Stimulated activated CD4-positive, alpha-beta T cell treated with anti-CD3 and anti-CD28 coated beads, Interleukin-2, amount 100 ng/mL, for 24 hours (primary cell): ENCODE results near the gene ABCA4.
"Not testable (repeated sequence)": the region's sequence is repeated elsewhere in the genome, so short reads cannot be mapped to it uniquely, and the experiment has no call there.

Source experiments
- DNase-seq, 2 donors: peaks; one replicate each; pipeline ENCODE4 v3.0.0-alpha.2; 2020

The ABCA4 gene

DNA sequence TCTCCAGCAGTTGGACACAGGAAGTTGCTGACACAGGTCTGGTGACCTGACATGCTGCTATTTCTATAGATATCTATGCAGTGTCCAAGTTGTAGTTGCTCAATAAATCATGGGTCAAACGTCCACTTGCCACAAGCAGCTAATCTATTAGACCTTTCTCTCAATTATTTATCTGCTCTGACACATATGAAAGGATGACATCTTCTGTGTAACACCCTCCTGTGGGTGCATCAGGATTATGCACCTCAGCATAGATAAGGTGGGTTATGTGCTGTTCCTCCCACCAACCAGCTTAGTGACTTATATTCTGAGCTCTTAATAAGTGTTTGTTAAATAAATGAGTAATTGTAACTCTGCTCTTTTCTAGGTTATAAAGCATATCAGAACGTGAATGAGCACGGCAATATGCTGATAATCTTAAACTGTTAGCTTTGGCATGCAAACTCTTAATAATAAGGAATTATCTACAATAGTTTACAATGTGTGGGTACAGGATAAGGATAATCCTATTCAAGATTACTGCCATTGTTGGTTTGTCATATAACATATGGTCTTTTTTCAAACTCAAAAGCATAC is 121.0 kb downstream of the ABCA4 start:
- no peak for DNase-seq

DNA sequence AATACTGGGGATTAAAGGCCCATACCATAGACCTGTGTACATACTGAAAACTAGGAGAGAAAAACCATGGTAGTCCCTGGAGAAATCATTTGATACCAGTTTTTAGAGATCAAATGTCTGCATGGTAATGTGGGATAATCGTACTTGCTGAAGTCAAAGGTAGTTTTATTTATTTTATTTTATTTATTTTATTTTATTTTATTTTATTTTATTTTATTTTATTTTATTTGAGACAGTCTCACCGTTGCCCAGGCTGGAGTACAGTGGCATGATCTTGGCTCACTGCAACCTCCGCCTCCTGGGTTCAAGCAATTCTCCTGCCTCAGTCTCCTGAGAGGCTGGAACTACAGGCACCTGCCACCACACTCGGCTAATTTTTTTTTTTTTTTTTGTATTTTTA is 122.4 kb downstream of the ABCA4 start:
- not testable (repeated sequence) for DNase-seq

DNA sequence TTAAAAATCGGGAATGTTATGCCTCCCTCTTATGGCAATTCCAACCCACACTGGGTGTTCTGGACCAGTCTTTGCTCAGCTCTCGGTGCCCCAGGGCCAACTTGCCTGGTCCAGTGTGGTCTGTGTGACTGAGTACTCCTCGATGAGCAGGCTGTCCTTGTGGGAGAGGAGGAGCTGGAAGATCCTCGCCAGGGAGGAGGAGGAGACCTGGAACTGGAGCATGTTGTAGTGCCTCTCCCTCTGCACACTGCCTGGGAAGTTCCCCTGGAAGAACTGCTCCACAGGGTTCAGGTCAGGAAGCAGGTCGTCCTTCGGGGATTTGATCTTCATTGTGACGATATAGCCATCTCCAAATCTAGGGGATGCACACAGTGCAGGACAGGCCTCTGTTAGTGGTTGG is 123.2 kb downstream of the ABCA4 start:
- DNase-seq = no peak

DNA sequence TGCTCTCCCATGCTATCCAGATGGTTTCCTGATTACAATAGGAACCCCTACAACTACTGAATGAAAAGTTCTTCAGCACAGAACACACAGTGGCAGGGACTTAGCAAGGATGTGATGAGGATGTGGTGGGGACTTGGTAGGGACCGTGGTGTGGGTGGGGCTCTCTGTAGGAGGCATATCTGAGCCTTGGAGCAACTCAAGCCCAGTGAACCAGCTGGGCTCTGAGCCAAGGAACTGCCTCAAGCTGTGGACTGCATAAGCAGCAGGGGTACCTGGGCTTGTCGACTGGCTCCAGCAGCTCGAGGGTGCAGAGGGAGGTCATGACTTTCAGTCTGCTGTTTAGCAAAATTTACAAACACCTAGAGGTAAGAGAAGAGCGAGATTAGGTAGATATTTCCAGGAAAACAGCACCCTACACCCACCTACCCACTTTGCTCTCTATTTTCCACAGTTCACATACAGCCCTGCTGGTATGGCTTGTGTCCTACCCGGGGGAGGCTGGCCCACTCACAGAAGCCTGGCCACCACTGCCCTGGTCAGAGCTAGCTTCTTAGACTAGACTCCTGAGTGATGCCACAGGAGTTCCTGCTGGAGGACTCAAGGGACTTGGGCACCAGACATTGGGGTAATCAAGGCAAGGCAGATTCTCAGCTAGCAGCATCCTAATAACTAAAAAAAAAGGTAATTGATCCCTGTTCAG is 125.0 kb downstream of the ABCA4 start:
- DNase-seq = no peak

DNA sequence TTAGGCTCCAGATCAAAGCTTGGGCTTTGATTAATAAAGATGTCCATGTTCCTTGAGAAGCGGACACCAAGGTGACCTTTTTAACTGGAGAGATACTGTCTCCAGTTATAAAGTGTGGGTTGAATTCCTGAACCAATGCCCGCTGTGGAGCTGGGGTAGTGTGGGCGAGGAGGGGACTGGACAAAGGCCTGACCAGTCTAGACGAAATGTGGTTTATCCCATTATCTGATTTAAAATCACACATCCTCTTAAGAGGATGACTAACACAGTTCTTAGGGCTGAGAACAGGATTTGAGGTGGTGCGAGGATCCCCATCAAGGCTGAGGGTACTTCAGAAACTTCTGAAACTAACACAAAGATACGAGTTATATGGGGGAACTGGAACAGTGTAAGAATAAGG is 127.2 kb downstream of the ABCA4 start:
- no peak for DNase-seq

GRCh38 chr1:93992954-93993353 is 128.0 kb downstream of the ABCA4 start:
- DNase-seq = no peak

- no peak for DNase-seq
Observed at GRCh38 chr1:93992190-93992589, 128.8 kb downstream of the ABCA4 start.

GRCh38 chr1:93991271-93991670 is 129.7 kb downstream of the ABCA4 start:
- no peak for DNase-seq

- DNase-seq = not testable (repeated sequence)
Observed at GRCh38 chr1:93990477-93990876, 130.5 kb downstream of the ABCA4 start.

DNA sequence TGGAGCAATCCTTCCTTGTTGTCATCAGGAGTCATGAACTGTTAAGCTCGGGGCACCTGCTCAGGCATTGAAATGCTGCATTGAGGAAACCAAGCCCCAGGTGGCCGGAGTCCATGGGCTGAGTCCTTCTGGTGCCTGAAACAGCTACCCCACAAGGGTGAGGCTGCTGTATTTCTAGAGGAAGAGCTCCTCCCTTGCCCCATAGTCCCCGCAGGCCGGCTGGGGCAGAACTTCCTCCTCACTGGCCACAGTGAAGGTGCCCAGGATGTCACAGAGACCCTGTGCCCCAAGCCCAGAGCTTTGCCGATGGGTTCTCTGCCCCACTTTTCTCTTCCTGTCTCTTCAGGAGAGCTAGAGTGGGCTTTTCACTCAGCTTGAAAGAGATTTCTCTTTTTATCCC is 130.9 kb downstream of the ABCA4 start:
- DNase-seq = no peak

GRCh38 chr1:93989601-93990000 is 131.3 kb downstream of the ABCA4 start:
- DNase-seq = no peak

DNA sequence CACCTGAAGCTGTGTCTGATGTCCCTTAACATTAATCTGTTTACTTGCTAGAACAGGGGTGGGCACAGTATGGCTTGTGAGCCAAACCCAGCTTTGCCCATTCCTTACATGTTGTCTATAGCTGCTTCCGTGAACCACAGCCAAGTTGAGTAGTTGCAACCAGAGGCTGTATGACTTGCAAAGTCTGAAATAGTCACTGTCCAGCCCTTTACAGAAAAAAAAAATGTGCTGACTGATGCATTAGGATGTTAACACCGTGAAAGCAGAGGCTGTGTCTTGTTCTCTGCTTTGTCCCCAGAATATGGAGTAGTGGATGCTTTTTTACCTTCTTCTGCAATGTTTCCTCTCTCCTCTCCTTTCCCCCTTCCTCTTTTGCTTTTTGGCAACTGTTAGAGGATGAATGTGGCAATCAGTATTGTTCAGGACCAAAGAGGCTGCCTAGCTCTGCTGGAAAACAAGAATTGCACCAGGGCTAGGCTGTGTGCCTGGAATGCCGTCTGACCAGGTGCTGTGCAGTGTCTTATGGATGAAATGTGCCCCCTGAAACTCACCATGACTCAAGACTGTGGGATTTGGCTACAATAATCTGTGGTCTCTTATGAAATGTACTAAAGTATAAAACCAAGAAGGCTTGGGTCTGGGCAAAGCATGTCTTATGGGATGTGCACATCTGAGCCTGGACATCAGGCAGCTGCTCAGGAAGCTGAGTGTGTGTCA is 132.2 kb downstream of the ABCA4 start:
- DNase-seq = no peak

GRCh38 chr1:93981274-93981667 is 139.7 kb downstream of the ABCA4 start:
- DNase-seq = no peak

- DNase-seq = no peak
Observed at GRCh38 chr1:93980320-93981273, 140.4 kb downstream of the ABCA4 start.

- DNase-seq = no peak
Observed at GRCh38 chr1:93979718-93980319, 141.1 kb downstream of the ABCA4 start.

DNA sequence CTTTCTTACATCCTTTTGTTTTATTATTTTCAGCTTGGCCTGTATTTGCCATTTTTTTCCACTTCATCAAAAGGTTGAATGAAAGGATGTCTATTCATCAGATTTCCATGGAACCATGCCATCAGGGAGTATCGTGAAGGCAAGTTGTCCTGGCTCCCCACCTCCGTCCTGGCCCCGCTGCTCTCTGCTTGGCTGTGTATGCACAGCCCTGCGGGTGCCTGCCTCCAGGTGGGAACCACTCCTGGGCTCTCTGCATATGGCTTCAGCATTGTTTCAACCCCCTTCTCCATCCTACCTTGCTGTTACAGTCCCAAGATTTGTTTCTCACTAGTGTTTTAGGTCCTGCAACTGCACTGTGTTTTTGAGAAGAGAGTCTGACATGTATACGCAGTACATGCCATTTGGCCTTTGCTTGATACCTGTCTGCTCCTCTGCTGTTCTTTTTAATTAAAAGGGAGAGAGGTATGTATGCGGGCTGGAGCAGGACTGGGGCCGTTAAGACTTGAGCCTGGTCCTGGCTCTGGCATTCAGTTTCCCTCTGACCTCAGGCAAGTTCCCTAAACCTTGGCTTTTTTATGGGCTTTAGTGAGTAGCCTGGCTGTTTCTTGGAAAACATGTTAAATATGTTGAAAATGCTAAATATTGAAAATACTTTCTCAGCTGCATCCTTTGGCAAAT is 141.8 kb downstream of the ABCA4 start:
- DNase-seq = no peak

DNA sequence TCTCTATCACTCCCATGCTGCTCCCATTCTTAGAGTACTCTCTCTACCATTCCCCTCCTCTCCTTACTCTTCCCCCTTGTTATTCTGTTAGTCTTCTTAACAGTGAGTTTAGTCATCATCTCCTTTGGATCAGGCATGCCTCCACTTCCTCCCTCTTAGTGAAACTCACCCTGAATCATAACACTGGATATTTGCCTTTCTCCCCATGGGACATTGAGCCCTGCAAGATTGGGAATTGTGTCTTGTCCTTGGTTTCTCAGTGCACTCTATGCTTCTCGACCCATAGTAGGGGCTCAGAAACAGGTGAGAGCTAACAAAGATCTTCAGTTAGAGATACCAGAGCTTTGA is 143.4 kb downstream of the ABCA4 start:
- DNase-seq = no peak

DNA sequence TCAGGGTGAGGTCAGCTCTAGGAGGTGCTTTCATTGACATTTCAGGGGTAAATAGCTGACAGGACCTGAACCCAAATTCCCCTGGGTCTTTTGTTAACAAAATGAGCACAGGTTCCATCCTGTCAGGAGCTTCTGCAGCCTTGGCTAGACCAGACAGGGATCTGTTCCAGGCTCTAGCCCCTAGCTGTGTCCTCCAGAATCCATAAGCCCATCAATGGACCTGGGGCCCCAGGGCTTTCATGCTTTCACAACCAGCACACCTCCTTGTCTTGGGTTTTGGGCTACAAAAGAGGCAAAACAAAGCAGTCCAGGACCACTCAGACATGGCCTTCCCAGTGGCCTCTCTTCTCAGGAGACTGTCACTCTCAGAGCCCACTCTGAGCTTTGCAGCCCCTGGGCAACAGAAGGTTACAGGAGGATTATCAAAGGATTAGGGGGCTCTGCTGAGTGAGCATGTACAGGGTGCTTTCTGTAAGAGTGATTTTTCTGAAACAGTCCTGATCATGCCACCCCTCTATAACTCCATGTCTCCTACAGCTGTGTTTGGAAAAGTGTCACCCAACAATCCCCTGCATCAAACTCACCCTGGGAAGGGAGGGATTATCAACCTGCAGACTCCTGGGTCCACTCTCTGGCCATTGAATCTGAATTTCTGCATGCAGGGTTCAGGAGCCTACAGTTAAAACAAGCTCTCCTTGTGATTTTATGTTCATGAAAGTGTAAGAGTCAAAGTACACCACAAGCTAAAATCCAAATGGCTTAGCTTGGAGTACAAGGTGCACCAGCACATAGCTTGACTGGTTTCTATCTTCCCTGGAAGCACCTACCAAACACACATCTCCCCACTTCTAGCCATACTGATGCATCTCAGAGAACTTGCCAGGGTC is 144.0 kb downstream of the ABCA4 start:
- no peak for DNase-seq

- no peak for DNase-seq
Observed at GRCh38 chr1:93976291-93976690, 144.7 kb downstream of the ABCA4 start.

DNA sequence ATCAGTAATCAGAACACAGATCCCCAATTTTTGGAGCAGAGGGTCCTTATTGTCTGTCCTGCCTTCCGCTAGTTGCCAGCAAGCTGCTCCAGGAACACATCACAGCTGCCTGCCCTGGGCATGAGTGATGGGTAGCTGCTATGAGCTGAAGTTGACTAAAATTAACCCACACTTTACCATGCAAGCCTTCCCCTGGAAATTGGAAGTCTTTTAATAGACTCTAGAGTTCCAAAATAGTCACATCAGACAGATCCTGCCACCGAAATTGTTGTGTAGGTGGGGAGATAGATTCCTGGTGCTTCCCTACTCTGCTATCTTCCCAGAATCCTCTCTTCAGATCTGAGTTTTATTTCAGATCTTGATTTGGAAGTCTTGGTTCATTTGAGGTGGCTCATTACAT is 148.6 kb downstream of the ABCA4 start:
- no peak for DNase-seq

GRCh38 chr1:93969887-93970286 is 151.1 kb downstream of the ABCA4 start:
- no peak for DNase-seq
